Right renal pelvis (tissue), 4 donors: Measurements from ENCODE around the gene SLC35A2. TPM values are rescaled to one million over a fixed set of nuclear protein-coding genes. Genes with fewer than 3 reads are reported as not detected.
"Not testable (repeated sequence)": the region's sequence is repeated elsewhere in the genome, so short reads cannot be mapped to it uniquely, and the experiment has no call there.

ENCODE experiments used
- DNase-seq, 4 donors: peaks; one replicate each; pipeline ENCODE4 v3.0.0-alpha.2; 2013; ENCODE audit warnings: low read depth in 4 of 4, low spot score in 3 of 4, missing footprints in 1 of 4
- polyA plus RNA-seq, 4 donors: library from polyadenylated mRNA; unstranded; fragments of 120-200 nt; gene quantifications; one replicate each; pipeline ENCODE4 v1.2.1, GENCODE V29; 2013; ENCODE audit not compliant: insufficient read length in 4 of 4

Gene SLC35A2
- polyA plus RNA-seq, 4 donors = 34.2 to 36.6 (median 35.9) TPM

DNA sequence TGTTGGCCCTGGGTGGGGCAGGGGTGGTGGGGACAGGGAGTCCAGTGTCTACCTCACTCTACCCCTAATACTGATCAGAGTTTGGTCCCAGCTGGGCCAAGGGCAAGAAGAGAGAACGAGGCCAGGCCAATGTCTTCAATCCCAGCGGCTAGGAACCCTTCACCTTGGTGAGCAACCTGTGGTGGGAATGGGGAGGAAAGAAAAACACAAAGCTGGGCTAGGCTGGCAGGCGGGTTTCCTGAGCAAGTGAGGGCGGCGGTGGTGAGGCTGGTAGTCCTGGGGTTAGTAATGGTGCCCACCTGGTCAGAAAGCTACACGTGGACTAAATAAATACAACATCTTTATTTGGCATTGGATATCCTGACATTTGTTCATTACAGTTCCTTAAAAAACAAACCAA lies 8.2 kb downstream of the SLC35A2 start:
- DNase-seq = no peak

GRCh38 chrX:48902776-48903175 lies 8.7 kb downstream of the SLC35A2 start:
- DNase-seq = no peak

GRCh38 chrX:48902135-48902534 lies 9.3 kb downstream of the SLC35A2 start:
- no peak for DNase-seq

DNA sequence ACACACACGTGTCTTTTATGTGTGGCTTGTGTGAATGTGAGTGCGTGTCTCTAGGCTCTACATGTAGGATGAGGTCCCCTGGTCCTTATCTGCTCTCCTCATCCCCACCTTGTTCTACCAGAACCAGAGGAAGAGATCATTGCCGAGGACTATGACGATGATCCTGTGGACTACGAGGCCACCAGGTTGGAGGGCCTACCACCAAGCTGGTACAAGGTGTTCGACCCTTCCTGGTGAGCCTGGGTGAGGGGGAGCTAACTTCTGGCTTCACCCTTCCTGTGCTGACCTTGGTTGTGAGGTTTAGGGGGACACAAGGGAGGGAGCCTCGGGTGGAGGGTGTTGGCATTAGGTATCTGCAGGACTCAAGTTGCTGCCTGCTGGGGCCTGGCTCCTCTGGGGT lies 10.4 kb downstream of the SLC35A2 start:
- DNase-seq = no peak

- DNase-seq = no peak
These were observed 12.4 kb downstream of the SLC35A2 start for GRCh38 chrX:48899078-48899410.

DNA sequence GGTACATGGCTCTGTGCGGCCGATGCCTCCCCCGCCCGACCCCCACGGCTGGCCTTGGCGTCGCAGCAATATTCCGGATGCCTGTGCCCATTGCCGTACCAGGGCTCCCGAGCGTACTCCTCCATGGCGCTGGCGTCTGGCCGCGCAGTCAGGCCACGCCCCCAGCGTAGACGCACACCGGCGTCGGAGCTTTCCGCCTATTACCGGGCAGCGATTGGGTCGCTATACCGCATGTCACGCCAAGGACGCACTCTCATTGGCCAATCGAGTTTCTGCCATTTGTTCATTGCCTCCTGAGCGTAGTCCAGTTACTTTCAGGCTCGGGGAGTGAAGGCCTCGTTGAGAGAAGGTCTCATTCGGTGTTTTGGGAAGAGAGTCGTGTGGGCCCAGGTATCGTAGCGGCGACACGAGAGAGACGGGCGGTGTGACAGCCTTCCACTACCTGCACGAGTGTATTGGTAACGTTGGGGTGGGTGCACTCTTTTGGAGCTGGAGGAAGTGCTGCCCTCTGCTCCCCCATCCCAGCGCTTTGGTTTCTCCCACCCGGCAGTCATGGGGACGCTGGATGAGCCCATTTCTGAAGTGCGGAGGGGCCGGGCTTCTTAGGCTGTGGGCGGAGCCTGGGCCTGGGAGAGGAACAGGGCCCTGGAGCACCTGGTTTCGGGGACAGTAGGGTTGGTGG lies 13.7 kb downstream of the SLC35A2 start, which contains the start of the genes PQBP1 and TIMM17B:
TSS of gene PQBP1 (plus strand) at position 306 of the 682 bp plus-strand sequence. CDS start 580 bp downstream, outside the sequence.
TSS of gene TIMM17B (minus strand) at position 144 of the 682 bp plus-strand sequence. CDS start at position 125, 19 bp downstream.
- peak; percentile 83 to 88 (median 85) for DNase-seq

GRCh38 chrX:48897157-48897624 lies 14.3 kb downstream of the SLC35A2 start:
- DNase-seq = peak in 1 of 4 donors; percentile 43

DNA sequence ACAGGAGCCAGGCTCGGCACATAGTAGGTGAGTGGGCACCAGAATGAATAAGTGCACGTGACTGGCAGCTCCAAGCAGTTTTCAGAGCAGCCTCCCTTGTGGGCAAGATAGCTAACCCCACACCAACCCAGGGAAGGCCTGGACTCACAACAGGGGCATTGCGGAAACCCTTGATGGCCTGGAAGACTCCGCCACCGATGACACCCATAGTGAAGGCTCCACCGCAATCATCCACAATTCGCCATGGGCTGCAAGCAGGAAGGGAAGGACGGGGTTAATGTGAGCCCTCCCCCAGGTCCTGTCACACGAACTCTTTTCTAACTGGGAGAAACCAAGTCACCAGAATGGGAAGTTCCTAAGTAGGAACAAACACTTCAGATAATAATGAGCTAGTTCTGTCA lies 14.8 kb downstream of the SLC35A2 start:
- no peak for DNase-seq

DNA sequence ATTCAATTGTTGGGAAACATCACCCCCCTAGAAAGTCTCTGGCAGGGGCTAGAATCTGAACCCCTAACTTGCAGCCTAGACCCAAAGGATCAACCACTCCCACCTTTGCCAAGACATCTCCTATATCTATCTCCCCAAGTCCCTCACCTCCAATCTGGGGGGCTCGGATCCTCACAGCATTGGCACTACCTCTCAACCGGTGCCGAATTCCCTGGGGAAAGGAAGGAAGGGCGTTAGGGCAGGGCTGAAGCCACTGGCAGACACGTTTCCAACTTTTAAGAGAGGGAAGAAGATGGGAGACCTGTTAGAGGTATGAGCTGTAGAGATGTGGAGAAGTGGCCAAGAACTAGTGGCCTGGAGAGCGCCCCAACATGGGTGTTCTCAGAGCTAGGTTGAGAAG lies 16.6 kb downstream of the SLC35A2 start:
- DNase-seq = no peak

DNA sequence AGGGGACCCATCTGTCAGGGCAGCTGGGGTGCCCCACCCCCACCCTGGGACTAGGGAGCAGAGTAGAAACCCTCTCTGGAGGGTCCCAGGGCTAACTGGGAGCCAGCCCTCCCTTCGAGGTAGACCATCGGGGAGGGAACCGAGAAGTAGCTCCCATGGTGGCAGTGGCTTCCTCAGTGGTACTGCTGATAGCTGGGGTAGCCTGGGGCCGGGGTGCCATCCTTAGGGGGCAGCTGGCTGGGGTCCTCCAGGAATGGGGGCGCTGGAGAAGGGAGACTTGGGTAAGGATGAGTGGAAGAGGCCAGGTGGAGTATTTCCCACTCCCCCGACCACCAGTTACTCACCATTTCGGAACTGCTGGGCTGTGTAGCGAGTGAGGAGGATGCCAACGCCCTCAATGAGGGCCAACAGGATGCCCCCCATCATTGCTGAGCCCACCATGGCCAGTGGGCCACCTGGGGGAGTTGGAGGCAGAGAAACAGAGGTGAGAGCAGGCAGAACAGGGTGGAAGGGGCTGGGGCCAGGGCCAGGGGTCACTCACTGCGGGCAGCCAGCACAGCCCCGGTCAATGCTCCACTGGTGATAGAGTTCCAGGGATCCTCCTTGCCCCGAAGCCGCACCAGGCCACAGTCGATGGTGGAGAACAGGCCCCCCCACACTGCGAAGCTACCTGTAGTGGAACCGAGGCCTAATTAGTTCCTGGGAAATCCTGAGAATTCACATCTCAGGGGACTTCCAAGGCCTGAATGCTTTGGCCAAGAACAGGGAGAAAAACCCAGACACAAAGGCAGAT lies 17.7 kb downstream of the SLC35A2 start:
- no peak for DNase-seq

DNA sequence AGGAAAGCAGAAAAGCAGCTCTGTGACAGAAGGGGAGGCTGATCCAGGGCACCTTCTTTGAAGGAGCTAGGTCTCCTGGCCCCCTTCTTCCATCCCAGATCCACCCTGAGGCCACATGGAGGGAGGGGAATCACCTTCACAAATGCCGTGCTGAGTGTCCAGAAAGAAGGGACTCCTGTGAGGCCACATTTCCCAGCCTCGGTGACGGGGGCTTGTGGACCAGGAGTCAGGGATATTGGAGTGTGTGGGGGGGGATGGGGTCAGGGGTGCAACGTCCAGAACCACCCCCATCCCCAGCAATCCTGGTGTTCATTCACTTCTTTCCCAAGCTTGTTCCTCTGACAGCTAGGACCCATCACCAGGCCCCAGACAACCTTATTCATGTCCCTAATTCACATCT lies 18.6 kb downstream of the SLC35A2 start:
- DNase-seq = no peak

GRCh38 chrX:48891402-48892288 lies 19.8 kb downstream of the SLC35A2 start:
- DNase-seq = peak in 3 of 4 donors; percentile 57 to 74 (median 59)

DNA sequence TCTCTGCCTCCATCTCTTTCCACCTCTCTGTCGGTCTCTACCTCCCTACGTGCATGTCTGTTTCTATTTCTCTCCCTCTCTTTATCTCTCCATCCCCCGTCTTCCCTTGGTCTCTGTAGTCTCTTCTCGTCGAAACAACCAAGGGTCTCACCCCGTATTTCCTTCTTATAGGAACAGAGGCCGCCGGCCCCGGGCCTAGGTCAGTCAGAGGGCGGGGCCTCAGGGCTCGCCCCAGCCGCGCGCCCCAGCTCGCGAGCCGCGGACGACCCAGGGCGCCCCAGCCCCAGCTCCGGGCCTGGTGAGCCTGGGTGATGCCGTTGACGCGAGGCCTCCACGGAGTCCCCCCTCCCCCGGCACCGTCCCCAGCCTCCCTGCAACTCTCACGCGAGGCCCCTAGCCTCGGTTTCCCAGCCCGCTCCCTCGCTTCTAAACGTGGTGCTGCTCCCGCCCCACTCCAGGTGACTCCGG lies 20.5 kb downstream of the SLC35A2 start:
- no peak for DNase-seq

DNA sequence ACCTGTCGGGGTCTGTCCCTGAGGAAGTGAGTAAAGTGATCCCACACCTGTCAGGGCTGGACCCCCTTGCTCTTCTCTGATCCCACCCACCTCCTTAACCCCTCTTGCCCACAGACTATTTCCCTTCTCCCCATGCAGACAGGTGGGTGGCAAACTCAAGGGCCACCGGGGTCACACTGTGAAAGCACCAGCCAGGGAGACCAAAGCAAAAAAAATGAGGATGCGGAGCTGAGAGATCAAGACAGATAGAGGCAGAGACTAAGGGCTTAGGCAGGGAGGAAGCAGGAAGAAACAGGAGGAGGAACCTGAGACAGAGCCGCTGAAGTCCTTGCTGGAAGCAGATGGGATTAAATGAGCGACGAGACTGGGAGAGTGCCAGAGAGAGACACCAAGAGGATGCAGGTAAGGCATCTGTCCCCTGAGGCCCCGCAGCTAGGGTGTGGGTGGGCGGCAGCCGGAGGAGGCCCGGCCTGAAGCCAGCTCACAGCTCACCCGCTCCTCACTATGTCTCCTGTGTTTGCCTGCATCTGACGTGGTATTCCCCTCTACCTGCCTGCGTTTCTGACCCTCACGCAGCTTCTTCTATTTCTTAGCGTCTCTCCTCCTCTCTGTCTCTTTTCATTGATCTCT lies 21.0 kb downstream of the SLC35A2 start:
- DNase-seq = no peak

DNA sequence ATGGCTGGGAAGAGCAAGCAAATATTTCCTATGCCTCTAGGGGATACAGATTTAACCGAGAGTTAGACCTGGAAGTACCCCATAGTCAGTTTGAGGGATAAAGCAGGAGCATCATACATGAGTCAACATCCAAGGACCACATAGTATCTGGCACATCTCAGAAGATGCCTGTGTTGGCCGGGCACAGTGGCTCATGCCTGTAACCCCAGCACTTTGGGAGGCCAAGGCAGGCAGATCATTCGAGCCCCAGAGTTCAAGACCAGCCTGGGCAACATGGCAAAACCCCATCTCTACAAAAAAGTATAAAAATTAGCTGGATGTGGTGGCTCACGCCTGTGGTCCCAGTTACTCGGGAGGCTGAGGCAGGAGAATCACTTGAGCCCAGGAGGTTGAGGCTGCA lies 24.9 kb downstream of the SLC35A2 start:
- not testable (repeated sequence) for DNase-seq

GRCh38 chrX:48883729-48884128 lies 27.7 kb downstream of the SLC35A2 start:
- DNase-seq = no peak

DNA sequence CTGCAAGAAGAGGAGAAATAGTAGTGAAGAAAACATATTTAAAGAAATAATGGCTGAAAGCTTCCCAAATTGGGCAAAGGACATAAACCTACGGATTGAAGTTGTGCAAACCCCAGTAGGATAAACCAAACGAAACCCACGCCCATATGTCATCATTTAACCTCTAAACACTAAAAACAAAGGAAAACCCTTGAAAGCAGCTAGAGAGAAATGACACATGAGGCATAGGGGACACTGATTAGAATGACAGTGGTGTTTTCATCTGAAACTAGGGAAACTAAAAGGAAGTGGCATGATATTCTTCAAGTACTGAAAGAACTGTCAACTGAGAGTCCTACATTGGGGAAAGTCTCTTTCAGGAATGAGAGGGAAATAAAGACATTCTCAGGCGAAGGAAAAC lies 34.5 kb downstream of the SLC35A2 start:
- DNase-seq = not testable (repeated sequence)

GRCh38 chrX:48872017-48872416 lies 39.4 kb downstream of the SLC35A2 start:
- not testable (repeated sequence) for DNase-seq

DNA sequence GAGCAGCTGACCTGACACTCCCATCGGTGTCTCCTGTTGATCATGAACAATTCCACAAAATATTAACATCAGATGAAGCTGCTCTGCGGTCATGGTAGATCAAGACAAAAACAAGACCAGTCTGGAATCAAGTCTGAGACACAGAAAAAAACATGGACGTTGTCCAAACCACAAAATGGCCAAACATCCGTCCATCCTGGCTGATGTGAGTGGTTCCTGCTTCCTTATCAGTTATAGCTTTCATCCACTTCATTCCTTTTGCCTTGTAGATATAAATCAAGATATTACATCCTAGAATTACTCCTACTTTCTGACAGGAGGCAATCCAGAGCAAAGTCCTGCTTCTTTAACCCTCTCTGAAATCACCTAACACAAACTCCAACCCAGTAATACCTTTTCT lies 47.2 kb downstream of the SLC35A2 start:
- no peak for DNase-seq

DNA sequence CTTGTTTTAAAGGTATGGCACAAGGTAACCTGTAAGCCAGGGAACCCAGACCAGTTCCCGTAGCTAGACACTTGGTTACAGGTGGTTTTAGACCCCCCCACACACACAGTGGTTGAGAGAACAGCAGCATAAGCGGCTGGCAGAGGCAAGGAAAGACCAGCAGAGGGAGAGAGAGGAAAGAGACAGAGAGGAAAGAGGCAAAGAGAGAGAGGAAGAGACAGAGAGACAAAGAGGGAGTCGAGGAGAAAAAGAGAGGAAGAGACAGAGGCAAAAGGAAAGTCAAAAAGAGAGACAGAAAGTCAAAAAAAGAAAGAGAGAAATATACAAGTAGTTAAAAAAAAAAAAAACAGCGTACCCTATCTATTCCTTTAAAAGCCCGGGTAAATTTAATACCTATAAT lies 56.5 kb downstream of the SLC35A2 start:
- no peak for DNase-seq
